ENCODE measurements around the gene CPA4.

The CPA4 gene

GRCh38 chr7:130359276-130359857 is 66.4 kb downstream of the CPA4 start:
- no peak overlapping the region for H3K4me3 ChIP-seq (replicated peaks; ENCODE audit: low read depth, low read length)
- DNase-seq (ENCODE audit: low read depth): no peak
- TF ChIP-seq CTCF (IDR thresholded peaks at IDR 0.05; ENCODE audit: low read length, missing control alignments): no peak

DNA sequence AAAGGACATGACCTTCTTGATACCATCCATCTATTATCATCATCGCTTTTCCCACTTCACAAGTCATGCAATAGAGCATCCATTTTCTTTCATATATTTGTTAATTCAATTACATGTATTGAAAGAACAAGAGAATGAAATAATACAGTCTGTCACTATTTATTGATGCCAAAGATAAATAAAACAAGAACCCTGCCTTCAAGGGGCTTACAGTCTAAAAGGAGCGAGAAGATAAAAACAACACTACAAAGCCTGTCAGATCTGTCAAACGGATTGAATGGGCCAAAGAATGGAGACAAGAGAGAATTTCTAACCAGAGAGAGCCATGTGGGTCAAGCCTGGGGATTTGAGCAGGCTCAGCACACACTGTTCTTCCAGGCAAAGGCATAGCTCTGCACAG is 67.6 kb downstream of the CPA4 start:
- no peak overlapping the region for H3K4me3 ChIP-seq (replicated peaks; ENCODE audit: low read depth, low read length)
- DNase-seq (ENCODE audit: low read depth): no peak
- TF ChIP-seq CTCF (IDR thresholded peaks at IDR 0.05; ENCODE audit: low read length, missing control alignments): no peak

DNA sequence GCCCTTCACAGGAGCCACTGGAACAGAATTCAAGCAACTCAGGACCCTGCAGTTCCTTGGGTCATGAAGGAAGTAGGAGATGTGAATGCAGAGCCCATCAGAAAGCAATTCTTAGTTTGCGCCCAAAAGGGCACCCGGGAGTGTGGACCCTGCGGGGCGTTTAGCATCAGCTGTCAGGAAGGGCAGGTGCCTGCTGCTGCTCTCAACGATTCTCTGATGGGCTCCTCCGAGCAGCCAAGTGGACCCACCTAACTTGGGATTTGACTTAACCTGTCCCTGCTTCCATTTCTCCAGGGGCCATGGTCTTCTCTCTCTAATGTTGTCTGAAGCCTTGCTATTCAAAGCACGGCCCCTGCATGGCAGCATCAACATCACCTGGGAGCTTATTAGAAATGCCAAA is 68.7 kb downstream of the CPA4 start:
- DNase-seq (ENCODE audit: low read depth): no peak
- no peak overlapping the region for H3K4me3 ChIP-seq (replicated peaks; ENCODE audit: low read depth, low read length)
- TF ChIP-seq CTCF (IDR thresholded peaks at IDR 0.05; ENCODE audit: low read length, missing control alignments): no peak

GRCh38 chr7:130362251-130362816 is 69.4 kb downstream of the CPA4 start:
- no peak for DNase-seq (ENCODE audit: low read depth)
- TF ChIP-seq CTCF (IDR thresholded peaks at IDR 0.05; ENCODE audit: low read length, missing control alignments): no peak
- H3K4me3 ChIP-seq (replicated peaks; ENCODE audit: low read depth, low read length): no peak overlapping the region

DNA sequence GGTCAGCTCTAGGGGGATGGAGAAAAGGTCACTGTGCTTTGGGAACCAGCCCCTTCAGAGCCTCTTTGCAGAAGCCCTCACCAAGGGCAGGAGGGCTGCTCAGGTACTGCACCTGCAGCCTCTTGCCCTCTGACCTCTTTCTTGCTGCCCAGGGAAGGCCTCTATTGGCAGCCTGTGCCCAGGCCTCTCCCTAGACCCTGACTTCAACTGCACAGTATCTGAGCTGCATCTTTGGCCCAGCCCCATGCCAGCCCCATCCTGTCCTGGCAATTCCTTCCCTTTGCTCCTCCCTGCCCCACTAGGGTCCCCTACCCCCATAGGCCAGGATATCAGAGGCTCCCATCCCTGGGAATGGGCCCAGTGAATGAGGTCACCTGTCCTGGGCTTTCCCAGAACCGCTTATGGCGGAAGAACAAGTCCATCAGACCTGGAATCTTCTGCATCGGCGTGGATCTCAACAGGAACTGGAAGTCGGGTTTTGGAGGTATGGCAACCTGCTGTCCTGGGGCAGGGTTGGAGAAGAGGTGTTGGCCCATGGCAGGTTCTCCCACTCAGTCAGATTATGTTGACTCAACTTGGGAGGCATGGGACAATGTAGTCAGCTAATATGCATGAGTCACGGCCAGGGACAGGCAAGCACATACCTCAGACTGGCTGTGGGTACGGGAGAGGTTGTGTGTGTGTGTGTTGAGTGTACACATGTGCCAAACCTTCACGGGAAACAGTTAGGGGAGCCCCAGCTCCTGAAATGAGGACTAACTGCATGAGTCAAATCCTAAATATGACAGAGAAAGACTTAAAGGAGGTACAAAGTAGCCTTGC is 70.3 kb downstream of the CPA4 start:
- DNase-seq (ENCODE audit: low read depth): peak; percentile 92
- no peak overlapping the region for H3K4me3 ChIP-seq (replicated peaks; ENCODE audit: low read depth, low read length)
- no peak for TF ChIP-seq CTCF (IDR thresholded peaks at IDR 0.05; ENCODE audit: low read length, missing control alignments)

GRCh38 chr7:130364451-130364850 is 71.5 kb downstream of the CPA4 start:
- no peak for TF ChIP-seq CTCF (IDR thresholded peaks at IDR 0.05; ENCODE audit: low read length, missing control alignments)
- DNase-seq (ENCODE audit: low read depth): no peak
- no peak overlapping the region for H3K4me3 ChIP-seq (replicated peaks; ENCODE audit: low read depth, low read length)
